HG03439 (cell line): ENCODE measurements around the gene HOXB2.
"Not testable (repeated sequence)": the region's sequence is repeated elsewhere in the genome, so short reads cannot be mapped to it uniquely, and the experiment has no call there.

Source experiments
- ATAC-seq: cut with Tn5 transposase; IDR thresholded peaks from one replicate; pipeline ENCODE4 v1.9.1; 2021; ENCODE audit warnings: mild to moderate bottlenecking, moderate library complexity; ENCODE audit not compliant: unreplicated experiment

Gene HOXB2

GRCh38 chr17:48542114-48542656 lies 2.7 kb downstream of the HOXB2 start:
- ATAC-seq, result no peak

DNA sequence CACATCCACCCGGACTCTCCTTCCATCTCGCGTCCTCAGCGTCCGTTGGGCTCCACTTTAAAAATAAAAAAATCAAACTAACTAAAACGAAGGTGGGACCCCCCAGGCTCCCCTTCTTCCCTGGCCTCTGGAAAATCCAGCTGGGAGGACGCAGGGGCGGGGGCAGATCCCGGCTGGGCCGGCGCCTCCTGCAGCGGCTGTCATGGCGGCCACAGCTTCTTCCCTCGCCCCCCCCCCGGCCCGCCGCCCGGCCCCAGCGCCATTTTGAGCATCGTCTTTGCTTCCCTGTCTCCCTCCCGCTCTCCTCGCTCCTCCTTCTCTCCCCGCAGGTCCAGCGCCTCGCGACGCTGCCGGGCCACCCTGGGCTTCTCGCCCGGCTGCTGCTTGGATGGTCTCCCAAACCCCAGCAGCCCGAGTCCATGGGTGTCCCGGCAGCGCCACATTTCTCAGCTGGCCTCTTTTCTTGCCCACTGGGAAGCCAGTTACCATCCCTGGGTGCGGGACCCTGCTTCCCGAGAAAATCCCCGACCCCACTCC lies 3.3 kb downstream of the HOXB2 start:
- no peak for ATAC-seq

DNA sequence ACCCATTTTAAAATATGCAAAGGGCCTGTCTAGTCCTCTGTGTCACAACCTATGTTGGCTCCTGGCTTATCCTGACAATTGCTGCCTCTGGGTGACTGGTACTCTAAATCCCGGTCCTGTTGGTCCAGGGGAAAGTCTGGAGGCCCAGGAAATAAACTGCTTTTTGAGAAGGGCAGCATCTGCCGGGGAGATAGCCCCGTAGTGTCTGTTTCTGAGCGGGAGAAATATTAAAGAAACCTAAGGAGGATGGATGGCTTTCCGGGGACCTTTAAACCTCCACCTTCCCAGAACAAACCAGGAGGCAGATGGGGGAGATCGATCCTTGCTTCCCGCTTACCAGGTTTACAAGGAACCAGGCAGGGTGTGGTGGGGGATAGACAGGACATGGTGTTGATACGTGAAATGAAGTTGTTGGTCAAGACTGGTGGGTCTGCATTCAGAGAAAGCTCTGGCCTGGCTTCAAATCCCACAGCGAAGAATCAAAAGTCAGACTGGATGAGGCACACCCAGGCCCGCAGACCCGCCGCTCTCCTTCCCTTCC lies 3.8 kb downstream of the HOXB2 start:
- ATAC-seq, result no peak

DNA sequence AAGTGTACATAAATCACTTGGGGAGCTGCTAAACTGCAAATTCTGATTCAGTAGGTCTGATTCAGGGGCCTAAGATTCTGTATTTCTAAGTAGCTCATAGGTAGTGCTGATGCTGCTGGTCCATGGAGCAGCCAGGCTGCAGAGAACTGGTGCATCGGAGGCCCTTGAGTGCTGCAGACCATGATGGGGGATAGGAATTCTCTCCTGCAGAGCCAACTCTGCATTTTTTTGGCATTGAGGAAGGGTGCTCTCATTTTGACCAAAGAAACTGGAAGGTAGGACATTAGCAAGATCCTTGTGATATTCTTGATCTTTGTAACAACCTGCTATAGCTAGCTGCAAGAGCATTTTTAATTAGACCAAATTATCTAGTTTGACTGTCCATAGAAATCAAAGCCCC lies 4.7 kb downstream of the HOXB2 start:
- no peak for ATAC-seq

DNA sequence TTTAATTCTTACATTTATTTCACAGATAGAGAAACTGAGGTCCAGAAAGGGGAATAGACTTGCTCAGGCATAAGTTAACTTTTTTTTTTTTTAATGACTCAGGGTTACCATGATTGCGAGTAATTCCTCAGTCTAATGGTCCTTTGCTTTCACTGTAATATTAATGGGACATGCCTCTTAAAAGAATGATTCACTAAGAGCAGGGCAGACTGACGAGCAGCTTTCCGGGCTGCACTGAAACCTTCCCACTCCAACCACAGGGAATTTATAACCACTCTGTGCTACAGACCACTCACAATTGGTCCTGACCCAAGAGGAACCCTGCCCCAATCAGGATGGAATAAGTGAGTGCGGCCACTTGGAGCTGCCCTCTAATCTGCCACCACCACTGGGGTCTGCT lies 5.7 kb downstream of the HOXB2 start:
- ATAC-seq, result no peak

- no peak for ATAC-seq
Observed at GRCh38 chr17:48537316-48537715, 7.6 kb downstream of the HOXB2 start.

DNA sequence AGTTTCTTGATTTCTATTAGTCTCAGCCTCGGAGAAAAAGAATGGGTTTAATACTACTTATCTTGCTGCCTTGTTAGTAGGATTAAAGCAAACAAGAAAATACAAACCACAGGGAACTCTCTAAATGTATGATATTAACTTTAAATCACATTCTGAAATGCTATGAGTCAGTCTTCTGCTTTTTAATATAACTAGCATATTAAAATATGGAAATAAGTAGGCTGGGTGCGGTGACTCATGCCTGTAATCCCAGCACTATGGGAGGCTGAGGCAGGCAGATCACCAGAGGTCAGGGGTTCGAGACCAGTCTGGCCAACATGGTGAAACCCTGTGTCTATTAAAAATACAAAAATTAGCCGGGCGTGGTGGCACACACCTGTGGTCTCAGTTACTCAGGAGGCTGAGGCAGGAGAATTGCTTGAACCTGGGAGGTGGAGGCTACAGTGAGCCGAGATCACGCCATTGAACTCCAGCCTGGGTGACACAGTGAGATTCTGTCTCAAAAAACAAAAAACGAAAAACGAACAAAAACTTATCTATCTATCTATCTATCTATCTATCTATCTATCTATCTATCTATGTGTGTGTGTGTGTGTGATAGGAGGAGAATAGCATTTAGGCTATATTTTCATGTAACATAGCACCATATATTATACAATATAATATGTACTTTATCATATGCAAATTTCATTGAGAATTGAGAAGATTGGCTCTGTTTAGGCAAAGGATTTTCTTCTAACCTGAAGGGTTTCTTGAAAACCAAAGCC lies 8.9 kb downstream of the HOXB2 start:
- not testable (repeated sequence) for ATAC-seq

- no peak for ATAC-seq
Observed at GRCh38 chr17:48532261-48532660, 12.6 kb downstream of the HOXB2 start.

DNA sequence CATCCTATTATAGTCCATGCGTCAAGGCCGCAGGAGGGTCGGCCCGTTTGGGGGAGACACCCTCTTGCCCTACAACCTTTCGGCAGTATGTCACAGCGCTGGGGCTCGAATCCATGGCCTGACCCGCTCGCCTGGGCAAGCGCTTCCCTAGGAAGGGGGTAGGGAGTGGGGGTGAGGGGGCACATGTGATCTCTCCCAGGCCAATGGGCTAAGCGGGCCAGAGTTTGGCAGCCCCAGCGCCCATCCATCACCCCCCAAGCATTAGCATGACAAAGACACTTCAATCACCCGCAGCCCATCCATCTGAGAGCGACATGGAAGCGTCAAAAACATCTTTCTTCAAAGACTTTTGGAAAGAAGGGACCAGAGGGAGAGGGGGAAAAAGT lies 14.0 kb downstream of the HOXB2 start, which contains the start of gene HOXB1:
Gene HOXB1 (minus strand): TSS at position 125 of the 386 bp plus-strand sequence. CDS start 107 bp downstream, at position 18.
- ATAC-seq, result no peak

- no peak for ATAC-seq
Observed at GRCh38 chr17:48530208-48530886, 14.6 kb downstream of the HOXB2 start.

DNA sequence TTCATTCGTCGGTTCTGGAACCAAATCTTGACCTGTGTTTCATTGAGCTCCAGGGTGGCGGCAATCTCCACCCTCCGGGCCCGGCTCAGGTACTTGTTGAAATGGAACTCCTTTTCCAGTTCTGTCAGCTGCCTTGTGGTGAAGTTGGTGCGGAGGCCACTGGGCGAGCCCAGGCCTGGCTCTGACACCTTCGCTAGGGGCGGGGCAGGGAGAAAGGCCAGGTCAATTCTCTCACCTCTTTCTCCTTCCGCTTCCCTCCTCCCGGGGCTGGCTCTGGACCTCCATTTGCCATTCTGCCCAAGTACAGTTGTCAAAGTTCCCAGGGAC lies 15.3 kb downstream of the HOXB2 start:
- no peak for ATAC-seq

DNA sequence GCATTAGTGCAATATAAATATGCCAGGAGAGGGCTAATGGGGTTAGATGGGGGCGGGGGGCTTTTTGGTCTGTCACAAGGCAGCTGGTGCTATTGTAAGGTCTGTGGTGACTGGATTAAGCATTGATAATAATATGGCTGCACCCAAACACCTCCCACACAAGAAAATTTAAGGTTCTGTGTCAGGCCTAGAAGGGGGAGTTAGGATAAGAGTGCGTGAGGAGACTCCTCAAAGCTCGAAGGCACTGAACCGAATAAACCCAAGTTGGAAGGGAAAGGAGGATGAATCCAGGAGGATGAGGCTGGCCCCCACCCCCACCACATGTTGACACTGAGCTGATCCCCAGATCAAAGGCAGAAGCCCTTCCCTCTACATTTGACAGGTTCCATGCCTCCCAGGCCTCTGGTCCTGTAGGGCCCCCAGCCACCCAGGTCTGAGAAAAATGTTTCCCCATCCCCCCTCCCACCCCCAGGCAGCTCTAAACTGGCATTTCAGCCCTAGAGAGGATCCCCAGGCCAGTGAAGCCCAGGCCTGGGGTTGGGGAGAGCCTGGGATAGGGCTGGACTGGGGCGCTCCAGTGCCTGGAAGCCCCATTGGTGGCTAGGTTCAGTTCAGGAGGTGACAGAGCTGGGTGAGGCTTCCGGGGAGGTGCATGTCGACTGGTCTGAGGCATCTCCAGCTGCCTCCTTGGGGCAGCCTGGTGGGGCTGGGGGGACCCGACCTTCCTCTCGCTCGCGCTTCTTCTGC lies 15.8 kb downstream of the HOXB2 start:
- no peak for ATAC-seq

DNA sequence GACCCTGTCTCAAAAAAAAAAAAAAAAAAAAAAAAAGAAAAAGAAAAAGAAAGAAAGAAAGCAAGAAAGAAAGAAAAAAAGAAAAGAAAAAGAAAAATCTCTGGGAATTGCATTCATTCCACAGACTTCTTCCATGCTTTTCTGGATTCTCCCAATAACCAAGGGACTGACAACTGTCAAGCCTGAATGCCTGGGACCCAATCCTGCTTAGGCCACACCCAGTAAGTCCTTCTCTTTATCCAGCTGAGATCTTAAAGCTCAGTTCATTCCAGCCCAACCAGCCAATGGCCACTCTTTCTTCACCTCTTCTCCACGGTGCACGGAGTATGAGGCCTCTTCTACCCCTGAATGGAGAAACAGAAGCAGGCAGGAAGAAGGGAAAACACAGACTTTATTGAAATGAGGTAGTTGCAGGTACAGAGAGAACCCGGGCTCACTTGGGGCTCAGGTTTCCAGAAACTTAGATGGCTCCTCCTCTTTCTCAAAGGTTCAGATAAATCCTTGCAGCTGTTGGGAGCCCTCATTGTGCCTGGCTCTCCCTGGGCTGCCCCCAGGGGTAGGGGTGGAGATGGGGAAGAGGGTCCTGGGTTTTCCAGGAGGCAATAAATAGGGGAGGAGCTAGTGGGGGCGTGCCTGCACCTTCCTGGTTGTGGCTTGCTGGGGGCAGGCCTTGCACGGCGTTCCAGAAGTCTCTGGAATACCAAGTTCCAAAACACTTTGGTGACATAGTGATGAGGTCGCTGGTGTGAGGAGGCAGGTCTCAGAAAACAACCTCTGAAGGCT lies 16.6 kb downstream of the HOXB2 start:
- ATAC-seq, result no peak

- ATAC-seq, result no peak
Observed at GRCh38 chr17:48527547-48527932, 17.4 kb downstream of the HOXB2 start.

- ATAC-seq, result no peak
Observed at GRCh38 chr17:48526608-48527546, 18.0 kb downstream of the HOXB2 start.

DNA sequence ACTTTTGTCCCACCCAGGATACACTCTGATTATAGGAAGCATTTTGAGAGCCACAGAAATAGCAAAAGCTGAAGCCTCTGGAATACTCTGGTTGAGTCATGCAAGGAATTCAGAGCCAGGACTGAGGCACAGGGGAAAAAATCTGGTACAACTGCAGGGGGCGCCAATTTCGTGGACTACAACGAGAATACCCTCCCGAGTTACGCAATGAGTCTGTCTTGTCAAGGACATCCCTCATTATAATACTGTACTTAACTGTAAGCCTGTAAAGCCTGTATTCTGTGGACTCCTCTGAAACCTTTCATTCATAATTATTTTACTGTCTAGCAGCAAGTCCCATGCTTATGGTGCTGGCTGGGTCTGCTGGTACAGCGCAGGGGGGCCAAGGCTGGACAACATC lies 21.9 kb downstream of the HOXB2 start:
- no peak for ATAC-seq

DNA sequence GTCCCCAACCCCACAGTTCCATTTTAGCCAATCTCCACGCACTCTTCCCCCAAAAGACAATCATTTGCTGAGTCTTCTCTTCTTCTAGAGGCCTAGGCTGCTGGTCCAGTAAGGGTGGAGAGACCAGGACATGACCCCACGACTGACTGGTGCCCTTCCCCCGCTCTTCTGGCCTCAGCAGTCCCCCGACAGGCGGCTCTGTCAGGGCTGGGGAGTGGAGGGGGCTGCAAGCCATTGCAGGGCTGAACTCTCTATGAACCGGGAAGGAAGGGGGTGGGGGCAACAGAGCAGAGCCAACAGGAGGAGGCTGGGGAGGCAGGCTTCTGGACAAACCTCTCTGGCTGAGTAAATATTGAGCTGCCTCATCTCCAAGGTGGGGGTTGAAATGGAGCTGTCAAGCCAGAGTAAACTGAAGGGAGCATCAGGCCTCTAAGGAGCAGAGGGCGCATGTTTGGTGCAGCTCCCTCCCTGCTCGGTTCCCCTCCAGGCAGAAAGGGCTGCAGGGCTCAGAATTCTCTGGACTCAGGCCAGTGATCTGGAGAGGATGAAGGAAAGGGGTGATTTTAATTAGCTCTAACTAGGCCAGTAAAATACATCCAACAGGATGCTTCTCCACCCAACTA lies 22.8 kb downstream of the HOXB2 start:
- no peak for ATAC-seq

DNA sequence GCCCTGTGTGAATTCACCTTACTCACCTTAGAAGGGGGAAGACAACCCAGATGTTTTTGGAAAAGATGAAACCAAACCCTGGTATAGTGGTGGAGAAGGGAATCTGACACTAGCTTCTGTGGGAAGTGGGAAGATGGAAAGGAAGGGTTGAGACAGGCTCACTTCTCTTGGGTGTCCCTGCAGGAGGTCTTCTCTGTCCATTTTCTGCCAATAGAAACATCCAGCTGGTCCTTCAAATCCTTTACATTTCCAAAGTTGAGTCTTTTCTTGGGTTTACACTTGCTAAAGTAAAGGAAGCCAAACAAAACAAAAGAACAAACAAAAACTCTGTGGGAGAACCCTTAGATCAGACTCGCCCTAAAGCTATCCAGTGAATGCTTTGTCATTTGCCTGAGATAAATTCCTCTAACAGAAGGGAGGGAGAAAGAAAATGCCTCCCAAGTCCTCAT lies 24.3 kb downstream of the HOXB2 start:
- ATAC-seq, result no peak

DNA sequence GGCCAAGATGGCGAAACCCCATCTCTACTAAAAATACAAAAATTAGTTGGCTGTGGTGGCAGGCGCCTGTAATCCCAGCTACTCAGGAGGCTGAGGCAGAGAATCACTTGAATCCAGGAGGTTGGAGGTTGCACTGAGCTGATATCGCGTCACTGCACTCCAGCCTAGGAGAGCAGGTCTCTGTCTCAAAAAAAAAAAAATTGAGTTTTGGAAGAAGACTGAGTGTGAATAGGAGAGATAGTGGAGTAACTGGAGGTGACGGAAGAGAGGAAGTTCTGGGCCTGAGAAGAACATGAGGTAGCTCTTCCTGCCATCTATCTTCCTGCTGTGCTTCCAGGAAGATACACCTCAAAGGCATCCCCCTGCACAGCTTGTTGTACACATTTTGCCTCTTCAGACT lies 25.5 kb downstream of the HOXB2 start:
- ATAC-seq, result no peak
